ENCODE measurements around the gene G6PC2. TPM values are rescaled to one million over a fixed set of nuclear protein-coding genes. Genes with fewer than 3 reads are reported as not detected.
"Not testable (repeated sequence)": the region's sequence is repeated elsewhere in the genome, so short reads cannot be mapped to it uniquely, and the experiment has no call there.

The G6PC2 gene
- total RNA-seq, 1 experiment from 2014 or later = not detected

DNA sequence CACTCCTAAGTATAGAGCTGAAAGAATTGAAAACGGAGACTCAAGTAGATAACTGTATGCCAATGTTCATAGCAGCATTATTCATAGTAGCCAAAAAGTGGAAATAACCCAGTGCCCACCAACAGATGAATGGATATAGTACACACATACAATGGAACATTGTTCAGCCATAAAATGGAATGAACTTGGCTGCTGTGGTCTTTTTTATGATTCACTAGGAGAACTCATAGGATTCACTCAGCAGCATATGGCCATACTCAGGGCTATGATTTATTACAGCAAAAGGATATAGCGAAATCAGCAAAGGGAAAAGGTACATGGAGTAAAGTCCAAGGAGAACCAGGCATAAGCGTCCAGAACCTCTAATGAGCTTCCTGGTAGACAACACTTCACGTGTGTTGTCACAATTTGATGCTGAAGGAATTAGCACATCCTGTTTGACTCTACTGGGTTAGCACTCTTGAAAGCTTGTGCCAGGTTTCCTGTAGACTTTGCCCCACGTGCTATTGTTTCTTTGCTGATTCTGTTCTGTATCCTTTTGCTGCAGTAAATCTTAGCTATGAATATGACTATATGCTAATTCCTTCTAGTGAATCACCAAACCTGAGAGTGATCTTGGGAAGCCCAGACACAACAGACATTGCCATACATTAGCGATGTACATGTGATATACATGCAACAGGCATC is 26.6 kb upstream of the G6PC2 start:
- BruUV-seq (replicated peaks) = no TSS peak
- H3K36me3 Mint-ChIP-seq (ENCODE audit: insufficient read depth, unreplicated experiment) = peaks cover 4% of the 10 kb centered on the region

DNA sequence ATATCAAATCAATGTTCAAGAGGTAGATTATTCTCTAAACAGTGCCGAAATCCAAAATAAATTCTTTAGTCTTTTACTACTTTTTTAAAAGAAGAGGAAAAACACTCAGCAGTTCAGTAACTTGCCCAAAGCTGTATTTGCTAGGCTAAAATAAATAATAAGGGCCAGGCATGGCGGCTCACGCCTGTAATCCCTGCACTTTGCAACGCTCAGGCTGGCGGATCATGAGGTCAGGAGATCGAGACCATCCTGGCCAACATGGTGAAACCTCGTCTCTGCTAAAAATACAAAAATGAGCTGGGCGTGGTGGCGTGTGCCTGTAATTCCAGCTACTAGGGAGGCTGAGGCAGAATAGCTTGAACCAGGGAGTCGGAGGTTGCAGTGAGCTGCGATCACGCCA is 18.9 kb upstream of the G6PC2 start:
- H3K4me3 Mint-ChIP-seq (ENCODE audit: unreplicated experiment); H3K27me3 Mint-ChIP-seq (ENCODE audit: insufficient read depth, unreplicated experiment); DNase-seq (ENCODE audit: unreplicated experiment); BruUV-seq (replicated peaks); H3K9me3 Mint-ChIP-seq (ENCODE audit: unreplicated experiment); CTCF ChIA-PET; intact Hi-C loops (cut with micrococcal nuclease); H3K27ac Mint-ChIP-seq (ENCODE audit: low read depth, unreplicated experiment): not testable (repeated sequence)
- H3K36me3 Mint-ChIP-seq (ENCODE audit: insufficient read depth, unreplicated experiment) = peaks cover 11% of the 10 kb centered on the region
- H3K4me1 Mint-ChIP-seq (ENCODE audit: insufficient read depth, unreplicated experiment) = peaks cover 10% of the 10 kb centered on the region
- POLR2A ChIA-PET = interaction anchor here (0.7 kb wide), 1 partner anchor 12 kb away, joined by 3 read pairs; no protein-coding TSS in a partner anchor

More for the DNA sequence above, 26.6 kb upstream of the G6PC2 start:
- TF ChIP-seq, protein P1, sequence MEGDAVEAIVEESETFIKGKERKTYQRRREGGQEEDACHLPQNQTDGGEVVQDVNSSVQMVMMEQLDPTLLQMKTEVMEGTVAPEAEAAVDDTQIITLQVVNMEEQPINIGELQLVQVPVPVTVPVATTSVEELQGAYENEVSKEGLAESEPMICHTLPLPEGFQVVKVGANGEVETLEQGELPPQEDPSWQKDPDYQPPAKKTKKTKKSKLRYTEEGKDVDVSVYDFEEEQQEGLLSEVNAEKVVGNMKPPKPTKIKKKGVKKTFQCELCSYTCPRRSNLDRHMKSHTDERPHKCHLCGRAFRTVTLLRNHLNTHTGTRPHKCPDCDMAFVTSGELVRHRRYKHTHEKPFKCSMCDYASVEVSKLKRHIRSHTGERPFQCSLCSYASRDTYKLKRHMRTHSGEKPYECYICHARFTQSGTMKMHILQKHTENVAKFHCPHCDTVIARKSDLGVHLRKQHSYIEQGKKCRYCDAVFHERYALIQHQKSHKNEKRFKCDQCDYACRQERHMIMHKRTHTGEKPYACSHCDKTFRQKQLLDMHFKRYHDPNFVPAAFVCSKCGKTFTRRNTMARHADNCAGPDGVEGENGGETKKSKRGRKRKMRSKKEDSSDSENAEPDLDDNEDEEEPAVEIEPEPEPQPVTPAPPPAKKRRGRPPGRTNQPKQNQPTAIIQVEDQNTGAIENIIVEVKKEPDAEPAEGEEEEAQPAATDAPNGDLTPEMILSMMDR (IDR thresholded peaks at IDR 0.05; ENCODE audit: unreplicated experiment) = no peak
- no peaks in the 10 kb centered on the region for H3K27me3 Mint-ChIP-seq (ENCODE audit: insufficient read depth, unreplicated experiment)
- CTCF ChIA-PET = interaction anchor here (0.6 to 0.9 kb wide), 3 partner anchors 16 to 720 kb away, joined by 3 to 7 read pairs (median 3); partner anchors contain the start of gene SPC25
- no peak overlapping the region for H3K27ac Mint-ChIP-seq (ENCODE audit: low read depth, unreplicated experiment)
- H3K9me3 Mint-ChIP-seq (ENCODE audit: unreplicated experiment) = no peaks in the 10 kb centered on the region
- peaks cover 6% of the 10 kb centered on the region for H3K4me1 Mint-ChIP-seq (ENCODE audit: insufficient read depth, unreplicated experiment)
- no peak for DNase-seq (ENCODE audit: unreplicated experiment)
- H3K4me3 Mint-ChIP-seq (ENCODE audit: unreplicated experiment) = no peak overlapping the region
- POLR2A ChIA-PET = interaction anchor here (0.5 kb wide), 1 partner anchor 28 kb away, joined by 4 read pairs; no protein-coding TSS in a partner anchor
- intact Hi-C loops (cut with micrococcal nuclease) = no loop called here

DNA sequence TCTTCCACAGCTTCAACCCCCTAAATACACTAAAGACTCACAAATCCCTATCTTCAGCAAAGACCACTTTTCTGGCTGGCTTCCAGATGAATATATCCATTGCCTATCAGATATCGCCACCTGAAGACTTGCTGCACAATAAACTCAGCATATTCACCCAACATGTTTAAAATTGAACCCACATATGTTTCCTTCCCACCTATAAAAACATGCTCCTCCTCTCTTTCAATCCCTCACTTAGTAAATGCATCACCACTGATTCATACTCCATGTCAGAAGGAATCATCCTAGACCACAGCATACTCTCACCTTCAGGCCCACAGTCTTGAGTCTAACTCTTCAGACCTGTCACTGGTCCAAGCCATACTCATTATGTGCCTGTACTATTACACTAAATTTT is 16.1 kb upstream of the G6PC2 start:
- Mint-ChIP-seq H3K4me1 (ENCODE audit: insufficient read depth, unreplicated experiment) (peaks cover 8% of the 10 kb centered on the region), H3K9me3 (ENCODE audit: unreplicated experiment) (no peaks in the 10 kb centered on the region), H3K27me3 (ENCODE audit: insufficient read depth, unreplicated experiment) (no peaks in the 10 kb centered on the region), H3K27ac (ENCODE audit: low read depth, unreplicated experiment) (no peak overlapping the region), H3K4me3 (ENCODE audit: unreplicated experiment) (no peak overlapping the region), H3K36me3 (ENCODE audit: insufficient read depth, unreplicated experiment) (peaks cover 11% of the 10 kb centered on the region)
- TF ChIP-seq, protein P1 (IDR thresholded peaks at IDR 0.05; ENCODE audit: unreplicated experiment) = no peak
- ChIA-PET CTCF (no interaction called here), POLR2A (no interaction called here)
- BruUV-seq (replicated peaks) = no TSS peak
- intact Hi-C loops (cut with micrococcal nuclease) = no loop called here
- peak; percentile 3 for DNase-seq (ENCODE audit: unreplicated experiment)

DNA sequence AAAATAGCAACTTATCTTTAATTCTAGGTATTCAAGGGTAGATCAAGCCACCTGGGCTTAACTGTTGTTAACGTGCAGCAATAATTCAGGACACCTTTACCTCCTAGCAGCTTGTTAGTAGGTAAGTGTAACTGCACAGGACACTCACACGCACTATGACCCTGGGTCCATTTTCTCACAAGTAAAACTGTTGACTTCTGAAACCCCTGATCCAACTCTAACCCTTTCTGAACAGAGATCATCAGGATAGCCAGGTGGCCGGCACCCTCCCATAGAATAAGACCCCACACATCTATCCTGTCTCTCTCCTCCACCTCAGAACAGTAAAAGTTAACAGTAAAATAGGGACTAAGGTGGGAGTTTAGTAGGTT is 11.5 kb upstream of the G6PC2 start:
- POLR2A ChIA-PET = no interaction called here
- Mint-ChIP-seq H3K36me3 (ENCODE audit: insufficient read depth, unreplicated experiment) (peaks cover 11% of the 10 kb centered on the region), H3K4me1 (ENCODE audit: insufficient read depth, unreplicated experiment) (peaks cover 13% of the 10 kb centered on the region), H3K27me3 (ENCODE audit: insufficient read depth, unreplicated experiment) (peaks cover 33% of the 10 kb centered on the region), H3K9me3 (ENCODE audit: unreplicated experiment) (no peaks in the 10 kb centered on the region), H3K4me3 (ENCODE audit: unreplicated experiment) (peak overlapping the region; percentile 89), H3K27ac (ENCODE audit: low read depth, unreplicated experiment) (no peak overlapping the region)
- no TSS peak for BruUV-seq (replicated peaks)
- CTCF ChIA-PET = interaction anchor here (1.2 kb wide), 1 partner anchor 15 kb away, joined by 3 read pairs; no protein-coding TSS in a partner anchor
- no peak for DNase-seq (ENCODE audit: unreplicated experiment)
- intact Hi-C loops (cut with micrococcal nuclease) = no loop called here
- TF ChIP-seq, protein P1 (IDR thresholded peaks at IDR 0.05; ENCODE audit: unreplicated experiment) = no peak

Measured in MCF 10A (cell line).